ENCODE measurements around the gene PPP5C.
"Not testable (repeated sequence)": the region's sequence is repeated elsewhere in the genome, so short reads cannot be mapped to it uniquely, and the experiment has no call there.

PPP5C gene

DNA sequence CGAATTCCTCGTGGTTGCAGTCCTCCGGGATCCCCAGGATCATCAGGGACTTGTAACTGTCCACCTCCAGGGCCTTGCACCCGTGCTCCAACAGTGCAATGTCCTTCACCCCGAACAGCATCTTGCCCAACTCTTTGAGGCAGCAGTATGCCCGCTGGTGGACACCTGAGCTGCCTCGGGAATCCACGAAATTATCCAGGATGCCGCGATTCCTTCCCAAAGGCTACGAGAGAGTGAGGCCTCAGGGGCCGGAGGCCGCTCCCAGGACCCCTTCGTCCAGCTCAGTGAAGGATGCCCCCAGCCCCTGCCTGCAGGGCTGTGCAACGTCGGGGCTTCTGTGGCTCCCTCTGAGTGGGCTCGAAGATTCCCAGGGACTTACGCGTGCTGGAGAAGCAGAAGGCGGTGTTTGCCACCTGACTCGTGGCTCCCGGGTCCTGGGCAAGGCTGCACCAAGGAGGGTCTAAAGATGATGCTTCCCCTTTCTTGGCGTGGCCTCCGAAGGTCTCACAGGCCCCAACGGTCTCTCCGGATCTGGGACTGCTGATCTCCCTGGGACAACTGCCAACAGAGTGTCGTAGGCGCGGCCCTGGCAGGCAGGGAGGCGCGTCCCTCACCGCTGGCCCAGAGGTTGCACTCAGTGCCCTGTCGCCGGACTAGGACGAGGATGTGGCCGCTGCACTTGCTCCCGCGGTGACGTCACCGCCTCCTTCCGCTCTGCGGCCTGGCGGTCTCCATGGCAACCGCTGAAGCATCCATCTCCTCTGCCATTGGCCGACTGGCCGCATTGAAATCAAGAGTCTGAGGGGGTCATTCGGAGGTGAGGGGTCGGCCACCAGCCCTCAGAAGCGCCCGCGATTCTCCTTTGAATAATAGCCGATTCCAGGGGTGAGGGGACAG lies 81.6 kb downstream of the PPP5C start, which contains the start of gene PNMA8C:
Gene PNMA8C, minus strand, starts transcription at position 698 of the 897 bp plus-strand sequence. Its CDS starts 577 bp downstream, at position 121.
- Histone ChIP-seq H4K8ac (ENCODE audit: low read depth, low read length) (no peak within 1 kb of the TSS), H3K23ac (ENCODE audit: low read length) (no peak within 1 kb of the TSS), H2BK120ac (ENCODE audit: low read depth, low read length) (no peak within 1 kb of the TSS), H4K5ac (ENCODE audit: low read length) (no peak within 1 kb of the TSS), H2BK5ac (ENCODE audit: low read length) (no peak within 1 kb of the TSS), H3K79me2 (ENCODE audit: control insufficient read depth, insufficient read depth, low read length) (no peaks in the 10 kb centered on the region), H3K9ac (ENCODE audit: low read length) (no peak within 1 kb of the TSS), H3K18ac (ENCODE audit: low read length) (no peak within 1 kb of the TSS), H3K4me1 (ENCODE audit: control insufficient read depth, low read depth, low read length) (no peaks in the 10 kb centered on the region), H3K56ac (ENCODE audit: low read length) (no peak within 1 kb of the TSS), H3K4me3 (ENCODE audit: low read length) (no peak within 1 kb of the TSS), H3K27me3 (ENCODE audit: insufficient read depth, low read length, poor library complexity) (no peaks in the 10 kb centered on the region), H3K4ac (ENCODE audit: low read depth, low read length) (no peak within 1 kb of the TSS), H3K36me3 (ENCODE audit: control insufficient read depth, insufficient read depth, low read length) (no peaks in the 10 kb centered on the region), H3K27ac (ENCODE audit: low read depth, low read length) (no peak within 1 kb of the TSS), H2BK15ac (replicated peaks; ENCODE audit: low read depth) (no peak within 1 kb of the TSS), H3K79me1 (ENCODE audit: low read length) (no peaks in the 10 kb centered on the region), H2AK5ac (ENCODE audit: low read length) (no peak within 1 kb of the TSS), H3K4me2 (ENCODE audit: low read length) (no peak within 1 kb of the TSS)
- DNase-seq, result peak; percentile 90
- no CpG with 5 or more reads among the region's 52 CpGs for WGBS (ENCODE audit: extremely low coverage, insufficient coverage, low lambda C conversion rate)

- no peak overlapping the region for H3K9ac ChIP-seq (ENCODE audit: low read length)
- no peak overlapping the region for H4K8ac ChIP-seq (ENCODE audit: low read depth, low read length)
- no peak overlapping the region for H2BK5ac ChIP-seq (ENCODE audit: low read length)
- no peak overlapping the region for H4K5ac ChIP-seq (ENCODE audit: low read length)
- H3K4me3 ChIP-seq (ENCODE audit: low read length), result no peak overlapping the region
- H2BK15ac ChIP-seq (replicated peaks; ENCODE audit: low read depth), result no peak overlapping the region
- H3K18ac ChIP-seq (ENCODE audit: low read length), result no peak overlapping the region
- H3K4me2 ChIP-seq (ENCODE audit: low read length), result no peak overlapping the region
- no peaks in the 10 kb centered on the region for H3K36me3 ChIP-seq (ENCODE audit: control insufficient read depth, insufficient read depth, low read length)
- no peak overlapping the region for H3K4ac ChIP-seq (ENCODE audit: low read depth, low read length)
- H3K23ac ChIP-seq (ENCODE audit: low read length), result no peak overlapping the region
- H2AK5ac ChIP-seq (ENCODE audit: low read length), result no peak overlapping the region
- WGBS (ENCODE audit: extremely low coverage, insufficient coverage, low lambda C conversion rate), result no CpG with 5 or more reads among the region's 4 CpGs
- H2BK120ac ChIP-seq (ENCODE audit: low read depth, low read length), result no peak overlapping the region
- H3K79me1 ChIP-seq (ENCODE audit: low read length), result no peaks in the 10 kb centered on the region
- no peaks in the 10 kb centered on the region for H3K27me3 ChIP-seq (ENCODE audit: insufficient read depth, low read length, poor library complexity)
- no peaks in the 10 kb centered on the region for H3K79me2 ChIP-seq (ENCODE audit: control insufficient read depth, insufficient read depth, low read length)
- H3K27ac ChIP-seq (ENCODE audit: low read depth, low read length), result no peak overlapping the region
- H3K56ac ChIP-seq (ENCODE audit: low read length), result no peak overlapping the region
- DNase-seq, result no peak
- no peaks in the 10 kb centered on the region for H3K4me1 ChIP-seq (ENCODE audit: control insufficient read depth, low read depth, low read length)
Measured at GRCh38 chr19:46429999-46430398, 83.1 kb downstream of the PPP5C start.

DNA sequence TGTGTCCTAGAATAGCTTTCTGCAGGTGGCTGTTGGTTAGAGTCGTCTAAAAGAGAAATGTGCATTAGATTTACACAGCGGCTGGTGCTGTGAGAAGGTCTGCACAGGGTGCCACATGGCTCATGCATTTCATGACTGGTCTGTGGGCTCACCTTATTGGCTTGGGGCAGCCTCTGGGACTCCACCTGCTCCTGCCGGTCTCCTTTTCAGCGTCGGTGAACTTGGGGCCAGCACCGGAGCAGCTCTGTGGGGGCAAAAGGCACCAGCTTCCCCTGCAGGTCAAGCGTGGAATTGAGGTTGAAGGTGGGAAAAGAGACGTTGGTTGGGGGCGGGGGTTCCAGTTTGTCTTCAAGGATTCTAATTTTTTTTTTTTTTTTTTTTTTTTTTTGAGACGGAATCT lies 84.9 kb downstream of the PPP5C start:
- H3K79me1 ChIP-seq (ENCODE audit: low read length), result no peaks in the 10 kb centered on the region
- H3K4me1 ChIP-seq (ENCODE audit: control insufficient read depth, low read depth, low read length), result no peaks in the 10 kb centered on the region
- no peak overlapping the region for H3K18ac ChIP-seq (ENCODE audit: low read length)
- H3K27ac ChIP-seq (ENCODE audit: low read depth, low read length), result no peak overlapping the region
- H4K8ac ChIP-seq (ENCODE audit: low read depth, low read length), result no peak overlapping the region
- H3K27me3 ChIP-seq (ENCODE audit: insufficient read depth, low read length, poor library complexity), result no peaks in the 10 kb centered on the region
- no peak overlapping the region for H2BK120ac ChIP-seq (ENCODE audit: low read depth, low read length)
- no CpG with 5 or more reads among the region's 10 CpGs for WGBS (ENCODE audit: extremely low coverage, insufficient coverage, low lambda C conversion rate)
- no peak overlapping the region for H2BK15ac ChIP-seq (replicated peaks; ENCODE audit: low read depth)
- no peak overlapping the region for H3K23ac ChIP-seq (ENCODE audit: low read length)
- H3K79me2 ChIP-seq (ENCODE audit: control insufficient read depth, insufficient read depth, low read length), result no peaks in the 10 kb centered on the region
- H3K9ac ChIP-seq (ENCODE audit: low read length), result no peak overlapping the region
- no peak overlapping the region for H3K4ac ChIP-seq (ENCODE audit: low read depth, low read length)
- no peak overlapping the region for H2BK5ac ChIP-seq (ENCODE audit: low read length)
- H3K4me2 ChIP-seq (ENCODE audit: low read length), result no peak overlapping the region
- no peak overlapping the region for H3K4me3 ChIP-seq (ENCODE audit: low read length)
- H4K5ac ChIP-seq (ENCODE audit: low read length), result no peak overlapping the region
- no peak overlapping the region for H3K56ac ChIP-seq (ENCODE audit: low read length)
- no peaks in the 10 kb centered on the region for H3K36me3 ChIP-seq (ENCODE audit: control insufficient read depth, insufficient read depth, low read length)
- peak; percentile 64 for DNase-seq
- no peak overlapping the region for H2AK5ac ChIP-seq (ENCODE audit: low read length)

DNA sequence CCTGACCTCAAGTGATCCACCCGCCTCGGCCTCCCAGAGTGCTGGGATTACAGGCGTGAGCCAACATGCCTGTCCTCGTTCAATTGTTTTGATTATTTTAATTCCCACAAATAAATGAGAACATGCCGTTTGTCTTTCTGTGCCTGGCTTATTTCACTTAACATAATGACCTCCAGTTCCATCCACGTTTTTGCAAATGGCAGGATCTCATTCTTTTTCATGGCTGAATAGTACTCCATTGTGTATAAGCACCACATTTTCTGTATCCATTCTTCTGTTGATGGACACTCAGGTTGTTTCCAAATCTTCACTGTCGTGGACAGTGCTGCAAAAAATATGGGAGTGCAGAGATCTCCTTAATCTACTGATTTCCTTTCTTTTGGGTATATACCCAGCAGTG lies 86.6 kb downstream of the PPP5C start:
- H3K36me3 ChIP-seq (ENCODE audit: control insufficient read depth, insufficient read depth, low read length); H3K4me2 ChIP-seq (ENCODE audit: low read length); H3K27me3 ChIP-seq (ENCODE audit: insufficient read depth, low read length, poor library complexity); H3K4me3 ChIP-seq (ENCODE audit: low read length); H3K23ac ChIP-seq (ENCODE audit: low read length); H4K8ac ChIP-seq (ENCODE audit: low read depth, low read length); H2BK120ac ChIP-seq (ENCODE audit: low read depth, low read length); H2BK5ac ChIP-seq (ENCODE audit: low read length); H3K27ac ChIP-seq (ENCODE audit: low read depth, low read length); H3K9ac ChIP-seq (ENCODE audit: low read length); H3K79me2 ChIP-seq (ENCODE audit: control insufficient read depth, insufficient read depth, low read length); H4K5ac ChIP-seq (ENCODE audit: low read length); H2AK5ac ChIP-seq (ENCODE audit: low read length); H3K4me1 ChIP-seq (ENCODE audit: control insufficient read depth, low read depth, low read length); DNase-seq; H3K56ac ChIP-seq (ENCODE audit: low read length); H3K18ac ChIP-seq (ENCODE audit: low read length); H2BK15ac ChIP-seq (replicated peaks; ENCODE audit: low read depth); H3K79me1 ChIP-seq (ENCODE audit: low read length); H3K4ac ChIP-seq (ENCODE audit: low read depth, low read length): not testable (repeated sequence)
- no CpG with 5 or more reads among the region's 7 CpGs for WGBS (ENCODE audit: extremely low coverage, insufficient coverage, low lambda C conversion rate)

DNA sequence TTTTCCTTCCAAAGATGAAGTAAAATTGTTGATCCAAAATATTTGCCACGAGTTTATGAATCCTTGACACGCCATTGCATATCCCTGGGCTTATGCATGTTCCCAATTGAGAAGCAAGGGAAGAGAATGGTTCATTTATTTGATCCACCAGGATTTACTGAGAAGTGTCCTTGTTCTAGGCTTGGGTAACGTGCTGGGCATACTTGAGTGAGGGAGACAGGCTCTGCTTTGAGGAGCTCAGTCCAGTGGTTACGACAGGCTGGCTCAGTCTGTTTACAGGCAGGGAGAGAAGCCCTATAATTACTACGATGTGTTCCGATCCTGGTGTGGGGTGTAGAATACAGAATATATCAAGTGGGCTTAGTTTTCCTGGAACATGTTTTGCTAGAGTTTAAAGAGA lies 88.1 kb downstream of the PPP5C start:
- no peak for DNase-seq
- Histone ChIP-seq H2AK5ac (ENCODE audit: low read length) (no peak overlapping the region), H3K4me3 (ENCODE audit: low read length) (no peak overlapping the region), H3K18ac (ENCODE audit: low read length) (no peak overlapping the region), H3K27ac (ENCODE audit: low read depth, low read length) (no peak overlapping the region), H3K9ac (ENCODE audit: low read length) (no peak overlapping the region), H3K4ac (ENCODE audit: low read depth, low read length) (no peak overlapping the region), H3K23ac (ENCODE audit: low read length) (no peak overlapping the region), H2BK15ac (replicated peaks; ENCODE audit: low read depth) (no peak overlapping the region), H3K4me1 (ENCODE audit: control insufficient read depth, low read depth, low read length) (no peaks in the 10 kb centered on the region), H3K79me1 (ENCODE audit: low read length) (no peaks in the 10 kb centered on the region), H2BK120ac (ENCODE audit: low read depth, low read length) (no peak overlapping the region), H3K27me3 (ENCODE audit: insufficient read depth, low read length, poor library complexity) (no peaks in the 10 kb centered on the region), H3K36me3 (ENCODE audit: control insufficient read depth, insufficient read depth, low read length) (no peaks in the 10 kb centered on the region), H4K5ac (ENCODE audit: low read length) (no peak overlapping the region), H4K8ac (ENCODE audit: low read depth, low read length) (no peak overlapping the region), H2BK5ac (ENCODE audit: low read length) (no peak overlapping the region), H3K56ac (ENCODE audit: low read length) (no peak overlapping the region), H3K4me2 (ENCODE audit: low read length) (no peak overlapping the region), H3K79me2 (ENCODE audit: control insufficient read depth, insufficient read depth, low read length) (no peaks in the 10 kb centered on the region)
- WGBS (ENCODE audit: extremely low coverage, insufficient coverage, low lambda C conversion rate), result no CpG with 5 or more reads among the region's 6 CpGs

Data from mesendoderm (in vitro differentiated cells).